NB4 (cell line): ENCODE measurements around the gene AWAT1.

Experiments used
- CTCF ChIP-seq: IDR thresholded peaks from one replicate; pipeline ENCODE4 v1.5.1; 2012; ENCODE audit warnings: low read depth, low read length
- MAX ChIP-seq: IDR thresholded peaks from 2 replicates; pipeline ENCODE4 v1.6.1; 2011; ENCODE audit warnings: low read depth, low read length
- MYC ChIP-seq: IDR thresholded peaks from 2 replicates; pipeline ENCODE4 v1.6.1; 2011; ENCODE audit warnings: low read depth, low read length
- POLR2A ChIP-seq: IDR thresholded peaks from 2 replicates; pipeline ENCODE4 v1.6.1; 2011; ENCODE audit warnings: mild to moderate bottlenecking; ENCODE audit not compliant: insufficient read length; ENCODE audit errors: extremely low read depth

GRCh38 chrX:70264784-70265183 lies 30.3 kb downstream of the AWAT1 start:
- TF ChIP-seq MAX, result no peak
- no peak for TF ChIP-seq CTCF
- no peak for TF ChIP-seq POLR2A
- TF ChIP-seq MYC, result no peak
